ENCODE data around the gene PHF23. TPM values are rescaled to one million over a fixed set of nuclear protein-coding genes. Genes with fewer than 3 reads are reported as not detected.

Gene PHF23
- total RNA-seq, 1 experiment from 2014 or later: 110 TPM

- no peak overlapping the region for H3K56ac ChIP-seq (ENCODE audit: insufficient read length, low read depth, low read length)
- H4K20me1 ChIP-seq (ENCODE audit: control insufficient read depth, insufficient read depth, insufficient read length): no peaks in the 10 kb centered on the region
- H3K79me1 ChIP-seq (ENCODE audit: insufficient read depth, low read depth, low read length, poor library complexity, severe bottlenecking): peaks cover 4% of the 10 kb centered on the region
- no peak overlapping the region for H2BK15ac ChIP-seq (ENCODE audit: low read depth, low read length)
- H4K5ac ChIP-seq (ENCODE audit: insufficient read length, low read depth, low read length): no peak overlapping the region
- no peak overlapping the region for H3K9ac ChIP-seq (ENCODE audit: extremely low read depth, insufficient read length, low read length)
- peaks cover 6% of the 10 kb centered on the region for H3K23me2 ChIP-seq (ENCODE audit: insufficient read length, low read depth, low read length, poor library complexity, severe bottlenecking)
- no peak overlapping the region for H2BK5ac ChIP-seq (ENCODE audit: insufficient read length, low read length)
- Mint-ChIP-seq H3K9me3 (no peaks in the 10 kb centered on the region), H3K27me3 (ENCODE audit: low read depth) (no peaks in the 10 kb centered on the region; the same call in 1 of the 2 replicates), H3K36me3 (ENCODE audit: insufficient read depth in 1 of 3, low read depth in 3 of 3) (peaks cover 25 to 54% (median 52%) of the 10 kb centered on the region in 3 experiments), H3K4me1 (peaks cover 18 to 26% of the 10 kb centered on the region in 2 experiments), H3K4me3 (peak overlapping the region in 1 of 2 experiments; percentile 27; a peak in 1 of 5 replicates), H3K27ac (no peak overlapping the region; a peak in 1 of 7 replicates)
- no peak overlapping the region for H3K23ac ChIP-seq (ENCODE audit: insufficient read length, low read depth, low read length)
- no peak overlapping the region for H2AFZ ChIP-seq (ENCODE audit: low read length)
- H2BK20ac ChIP-seq (ENCODE audit: low read depth, low read length, poor library complexity, severe bottlenecking): no peak overlapping the region
- no peak overlapping the region for H2AK5ac ChIP-seq (ENCODE audit: insufficient read length, low read length)
- TF ChIP-seq CTCF (conservative IDR thresholded peaks at IDR 0.05): no peak
- H3K9me3 ChIP-seq (ENCODE audit: control insufficient read depth, low read depth, low read length): no peaks in the 10 kb centered on the region
- no peaks in the 10 kb centered on the region for H3K27me3 ChIP-seq (ENCODE audit: insufficient read depth, low read length)
- H4K91ac ChIP-seq (ENCODE audit: insufficient read length, low read depth, low read length): no peak overlapping the region
- no peak overlapping the region for H3K14ac ChIP-seq (ENCODE audit: insufficient read depth, low read length)
- WGBS (ENCODE audit: extremely low coverage, insufficient read length, low lambda C conversion rate): no CpG with 5 or more reads among the region's 4 CpGs
- H3K4me1 ChIP-seq (ENCODE audit: insufficient read depth, low read length): no peaks in the 10 kb centered on the region; the same call in 1 of the 2 replicates
- no peak overlapping the region for H4K8ac ChIP-seq (replicated peaks; ENCODE audit: insufficient read length, low read depth, low read length)
- no peak overlapping the region for H3K27ac ChIP-seq (ENCODE audit: insufficient read length, low read depth, low read length)
- no peak overlapping the region for H3K4me2 ChIP-seq (ENCODE audit: insufficient read depth, insufficient read length, low read length)
- no peak overlapping the region for H3K18ac ChIP-seq (ENCODE audit: insufficient read length, low read depth, low read length)
- no peak for DNase-seq
- H3K4ac ChIP-seq (ENCODE audit: low read depth, low read length): no peak overlapping the region
- H2BK12ac ChIP-seq (ENCODE audit: insufficient read length, low read depth, low read length): no peak overlapping the region
- H3K79me2 ChIP-seq (ENCODE audit: insufficient read depth, low read length): peaks cover 16% of the 10 kb centered on the region; the same call in 1 of the 2 replicates
- H2BK120ac ChIP-seq (ENCODE audit: low read depth, low read length, poor library complexity, severe bottlenecking): no peak overlapping the region
- no peak overlapping the region for H3T11ph ChIP-seq (ENCODE audit: low read length)
Measured at GRCh38 chr17:7254511-7254910, 15.3 kb upstream of the PHF23 start.
